ENCODE measurements around the gene SLC25A34. TPM values are rescaled to one million over a fixed set of nuclear protein-coding genes. Genes with fewer than 3 reads are reported as not detected.

SLC25A34 gene
- polyA plus RNA-seq, 1 of the 3 experiments (the other 2 are of a cell fraction), result 1.4 TPM

- Histone ChIP-seq H3K4me1 (ENCODE audit: control insufficient read depth in 1 of 2, insufficient read depth in 2 of 2, low read depth in 1 of 2, low read length in 1 of 2) (peaks cover 0 to 37% of the 10 kb centered on the region in 2 experiments; a peak in 1 of 4 replicates), H3F3A (replicated peaks; ENCODE audit: insufficient read depth) (no peaks in the 10 kb centered on the region), H3K79me2 (ENCODE audit: insufficient read depth) (no peaks in the 10 kb centered on the region), H3K27ac (ENCODE audit: low read depth in 2 of 2, low read length in 1 of 2) (no peak overlapping the region; a peak in 1 of 4 replicates), H3K9me2 (no peaks in the 10 kb centered on the region), H3K9ac (no peak overlapping the region), H3K4me2 (no peak overlapping the region), H3K27me3 (ENCODE audit: insufficient read depth) (no peaks in the 10 kb centered on the region), H4K20me1 (ENCODE audit: insufficient read depth) (no peaks in the 10 kb centered on the region), H3K4me3 (ENCODE audit: low read depth in 2 of 2, low read length in 1 of 2) (no peak overlapping the region), H2AFZ (ENCODE audit: low read depth) (no peak overlapping the region), H3K9me3 (no peaks in the 10 kb centered on the region), H3K36me3 (replicated peaks in 1 of 2; ENCODE audit: control insufficient read depth in 1 of 2, insufficient read depth in 2 of 2, low read length in 1 of 2) (peaks cover 0 to 39% of the 10 kb centered on the region in 2 experiments)
- ChIA-PET CTCF (interaction anchor here (1.5 kb wide), 1 partner anchor 20 kb away, joined by 3 read pairs; no protein-coding TSS in a partner anchor), POLR2A (no interaction called here)
- 95% methylated on average over 7 of the region's 17 CpGs for WGBS (ENCODE audit: low lambda C conversion rate)
- DNase-seq, result no peak
- TF ChIP-seq MEF2A (IDR thresholded peaks at IDR 0.05; ENCODE audit: borderline replicate concordance, low read depth) (no peak), RXRA (IDR thresholded peaks at IDR 0.05; ENCODE audit: borderline replicate concordance, low read depth) (no peak), EP300 (IDR thresholded peaks at IDR 0.05; ENCODE audit: borderline replicate concordance in 1 of 2, low read depth in 1 of 2, low read length in 1 of 2) (no peak), MXI1 (IDR thresholded peaks at IDR 0.05; ENCODE audit: low read depth, low read length) (no peak), PBX3 (IDR thresholded peaks at IDR 0.05) (no peak), CHD2 (IDR thresholded peaks at IDR 0.05; ENCODE audit: low read length, partially characterized antibody) (no peak), ELF1 (IDR thresholded peaks at IDR 0.05) (no peak), GABPA (IDR thresholded peaks at IDR 0.05; ENCODE audit: low read depth) (no peak), SIN3A (IDR thresholded peaks at IDR 0.05; ENCODE audit: borderline replicate concordance, low read depth, low read length) (no peak), MAX (IDR thresholded peaks at IDR 0.05; ENCODE audit: low read depth) (no peak), FOXJ3 (CRISPR knock-in tag; IDR thresholded peaks at IDR 0.05) (no peak), IRF3 (IDR thresholded peaks at IDR 0.05; ENCODE audit: low read depth, low read length) (no peak), TEAD4 (IDR thresholded peaks at IDR 0.05; ENCODE audit: borderline replicate concordance, insufficient read depth) (no peak), SMC3 (IDR thresholded peaks at IDR 0.05; ENCODE audit: low read depth, low read length) (no peak), REST (IDR thresholded peaks at IDR 0.05; ENCODE audit: low read depth, low read length) (no peak)
Measured at GRCh38 chr1:15734901-15735300, 1.2 kb upstream of the SLC25A34 start.

Measured in SK-N-SH (cell line).